K562 (cell line): ENCODE measurements around the gene GUCA1A. TPM values are rescaled to one million over a fixed set of nuclear protein-coding genes. Genes with fewer than 3 reads are reported as not detected.

Experiments used
- DIDO1 ChIP-seq: fragments of 450-650 bp; IDR thresholded peaks from 2 replicates; pipeline ENCODE4 v1.6.1; 2016; ENCODE audit warnings: low read depth, missing biosample characterization, missing genetic modification characterization
- LARP7 ChIP-seq: fragments of 450-650 bp; IDR thresholded peaks from 2 replicates; pipeline ENCODE4 v1.6.1; 2016
- MECOM ChIP-seq: fragments of 250-450 bp; sonication (Bioruptor Pico); IDR thresholded peaks from 2 replicates; pipeline ENCODE4 v1.8.0; 2022; ENCODE audit warnings: inconsistent platforms
- ZNF134 ChIP-seq: fragments of 250-450 bp; sonication (Bioruptor Pico); conservative IDR thresholded peaks from 2 replicates; pipeline ENCODE4 v1.4.0; 2020
- ZNF263 ChIP-seq: sonication (generic); formaldehyde crosslinking; IDR thresholded peaks from 2 replicates; pipeline ENCODE4 v1.8.0; 2022; ENCODE audit warnings: mild to moderate bottlenecking, missing genetic modification reagents, borderline replicate concordance
- ZNF445 ChIP-seq: fragments of 250-450 bp; sonication (Bioruptor Pico); IDR thresholded peaks from 2 replicates; pipeline ENCODE4 v1.4.0; 2020; ENCODE audit warnings: low read depth, mild to moderate bottlenecking, moderate library complexity
- polyA plus RNA-seq, 8 experiments: library from polyadenylated mRNA; depleted of rRNA in 4 of 8; stranded (reverse) in 5 of 8; unstranded in 3 of 8; fragments of >200 nt; fragmentation: Nextera tagmentation in 2 of 8; fragmentation: Illumina TruSeq in 1 of 8; extraction: Ambion mirVana in 2 of 8; extraction: Trizol in 1 of 8; gene quantifications; 2 replicates each; pipeline versions ENCODE4 v1.2.1 to v1.2.3, GENCODE V29; 2011 to 2014; ENCODE audit warnings: inconsistent platforms in 1 of 8, missing spikeins in 1 of 8
- total RNA-seq, 7 experiments: library from RNA; depleted of rRNA in 6 of 7; stranded (reverse); fragments of >200 nt in 6 of 7; fragmentation: Illumina TruSeq in 2 of 7; extraction: Trizol in 2 of 7; gene quantifications; 2 replicates each; pipeline versions ENCODE4 v1.2.1 to v1.2.3, GENCODE V29; 2011 to 2021; ENCODE audit warnings: low replicate concordance in 1 of 7
- TF ChIP-seq, protein P1 (sequence below): fragments of 150-350 bp; IDR thresholded peaks from 2 replicates; pipeline ENCODE4 v1.6.1; 2014; ENCODE audit warnings: low read depth, mild to moderate bottlenecking, low read length, borderline replicate concordance
- TF ChIP-seq, protein P2 (sequence below), 2 experiments: IDR thresholded peaks in 1 of 2; conservative IDR thresholded peaks in 1 of 2; 2 replicates each; pipeline ENCODE4 v1.6.1; 2016; ENCODE audit warnings: low read depth in 2 of 2, mild to moderate bottlenecking in 1 of 2, missing compliant biosample characterization in 1 of 2, missing genetic modification characterization in 1 of 2, moderate library complexity in 1 of 2

GUCA1A gene
- total and polyA plus RNA-seq, 9 of the 15 experiments (the other 6 are each of a cell fraction or from before 2014, with no cell fraction given) = not detected

GRCh38 chr6:42199106-42199981 lies 26.2 kb downstream of the GUCA1A start (continued):
- TF ChIP-seq MECOM (CRISPR knock-in tag) (peak; percentile 54), ZNF134 (0 out of 2 replicates have a peak, but pooled peaks have one; percentile 17), ZNF445 (CRISPR knock-in tag) (0 out of 2 replicates have a peak, but pooled peaks have one; percentile 41), LARP7 (peak; percentile 92), DIDO1 (no peak), ZNF263 (peak; percentile 69; the same call in 1 of the 2 replicates)
- TF ChIP-seq, protein P1, sequence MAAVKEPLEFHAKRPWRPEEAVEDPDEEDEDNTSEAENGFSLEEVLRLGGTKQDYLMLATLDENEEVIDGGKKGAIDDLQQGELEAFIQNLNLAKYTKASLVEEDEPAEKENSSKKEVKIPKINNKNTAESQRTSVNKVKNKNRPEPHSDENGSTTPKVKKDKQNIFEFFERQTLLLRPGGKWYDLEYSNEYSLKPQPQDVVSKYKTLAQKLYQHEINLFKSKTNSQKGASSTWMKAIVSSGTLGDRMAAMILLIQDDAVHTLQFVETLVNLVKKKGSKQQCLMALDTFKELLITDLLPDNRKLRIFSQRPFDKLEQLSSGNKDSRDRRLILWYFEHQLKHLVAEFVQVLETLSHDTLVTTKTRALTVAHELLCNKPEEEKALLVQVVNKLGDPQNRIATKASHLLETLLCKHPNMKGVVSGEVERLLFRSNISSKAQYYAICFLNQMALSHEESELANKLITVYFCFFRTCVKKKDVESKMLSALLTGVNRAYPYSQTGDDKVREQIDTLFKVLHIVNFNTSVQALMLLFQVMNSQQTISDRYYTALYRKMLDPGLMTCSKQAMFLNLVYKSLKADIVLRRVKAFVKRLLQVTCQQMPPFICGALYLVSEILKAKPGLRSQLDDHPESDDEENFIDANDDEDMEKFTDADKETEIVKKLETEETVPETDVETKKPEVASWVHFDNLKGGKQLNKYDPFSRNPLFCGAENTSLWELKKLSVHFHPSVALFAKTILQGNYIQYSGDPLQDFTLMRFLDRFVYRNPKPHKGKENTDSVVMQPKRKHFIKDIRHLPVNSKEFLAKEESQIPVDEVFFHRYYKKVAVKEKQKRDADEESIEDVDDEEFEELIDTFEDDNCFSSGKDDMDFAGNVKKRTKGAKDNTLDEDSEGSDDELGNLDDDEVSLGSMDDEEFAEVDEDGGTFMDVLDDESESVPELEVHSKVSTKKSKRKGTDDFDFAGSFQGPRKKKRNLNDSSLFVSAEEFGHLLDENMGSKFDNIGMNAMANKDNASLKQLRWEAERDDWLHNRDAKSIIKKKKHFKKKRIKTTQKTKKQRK = peak; percentile 44; the same call in 1 of the 2 replicates
- TF ChIP-seq, protein P2, sequence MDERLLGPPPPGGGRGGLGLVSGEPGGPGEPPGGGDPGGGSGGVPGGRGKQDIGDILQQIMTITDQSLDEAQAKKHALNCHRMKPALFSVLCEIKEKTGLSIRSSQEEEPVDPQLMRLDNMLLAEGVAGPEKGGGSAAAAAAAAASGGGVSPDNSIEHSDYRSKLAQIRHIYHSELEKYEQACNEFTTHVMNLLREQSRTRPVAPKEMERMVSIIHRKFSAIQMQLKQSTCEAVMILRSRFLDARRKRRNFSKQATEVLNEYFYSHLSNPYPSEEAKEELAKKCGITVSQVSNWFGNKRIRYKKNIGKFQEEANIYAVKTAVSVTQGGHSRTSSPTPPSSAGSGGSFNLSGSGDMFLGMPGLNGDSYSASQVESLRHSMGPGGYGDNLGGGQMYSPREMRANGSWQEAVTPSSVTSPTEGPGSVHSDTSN (CRISPR knock-in tag; IDR thresholded peaks at IDR 0.05; ENCODE audit: low read depth) = no peak
- TF ChIP-seq, protein P2 (tag; conservative IDR thresholded peaks at IDR 0.05; ENCODE audit: low read depth) = peak; percentile 73
